ENCODE measurements around the gene AKAP13. TPM values are rescaled to one million over a fixed set of nuclear protein-coding genes. Genes with fewer than 3 reads are reported as not detected.
"Not testable (repeated sequence)": the region's sequence is repeated elsewhere in the genome, so short reads cannot be mapped to it uniquely, and the experiment has no call there.

AKAP13 gene
- total and polyA plus RNA-seq, 7 donors: 18.2 to 126 (median 93.7) TPM

GRCh38 chr15:85477061-85477460 is 96.7 kb downstream of the AKAP13 start:
- Histone ChIP-seq H3K27me3 (ENCODE audit: insufficient read depth in 3 of 3, low read length in 2 of 3) (no peaks in the 10 kb centered on the region), H3K9me3 (no peaks in the 10 kb centered on the region), H3K27ac (no peak overlapping the region), H3K4me3 (no peak overlapping the region), H3K36me3 (ENCODE audit: insufficient read depth in 1 of 2, low read depth in 1 of 2) (no peaks in the 10 kb centered on the region), H3K4me1 (peaks cover 23% of the 10 kb centered on the region)
- intact Hi-C loops (cut with DNase I): no loop called here
- ATAC-seq: no peak
- TF ChIP-seq, protein P1, sequence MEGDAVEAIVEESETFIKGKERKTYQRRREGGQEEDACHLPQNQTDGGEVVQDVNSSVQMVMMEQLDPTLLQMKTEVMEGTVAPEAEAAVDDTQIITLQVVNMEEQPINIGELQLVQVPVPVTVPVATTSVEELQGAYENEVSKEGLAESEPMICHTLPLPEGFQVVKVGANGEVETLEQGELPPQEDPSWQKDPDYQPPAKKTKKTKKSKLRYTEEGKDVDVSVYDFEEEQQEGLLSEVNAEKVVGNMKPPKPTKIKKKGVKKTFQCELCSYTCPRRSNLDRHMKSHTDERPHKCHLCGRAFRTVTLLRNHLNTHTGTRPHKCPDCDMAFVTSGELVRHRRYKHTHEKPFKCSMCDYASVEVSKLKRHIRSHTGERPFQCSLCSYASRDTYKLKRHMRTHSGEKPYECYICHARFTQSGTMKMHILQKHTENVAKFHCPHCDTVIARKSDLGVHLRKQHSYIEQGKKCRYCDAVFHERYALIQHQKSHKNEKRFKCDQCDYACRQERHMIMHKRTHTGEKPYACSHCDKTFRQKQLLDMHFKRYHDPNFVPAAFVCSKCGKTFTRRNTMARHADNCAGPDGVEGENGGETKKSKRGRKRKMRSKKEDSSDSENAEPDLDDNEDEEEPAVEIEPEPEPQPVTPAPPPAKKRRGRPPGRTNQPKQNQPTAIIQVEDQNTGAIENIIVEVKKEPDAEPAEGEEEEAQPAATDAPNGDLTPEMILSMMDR (IDR thresholded peaks at IDR 0.05): no peak
- DNase-seq: no peak
- WGBS, 3 donors: 91 to 95% (median 95%) methylated on average over 2 of the region's 2 CpGs

GRCh38 chr15:85477730-85478129 is 97.3 kb downstream of the AKAP13 start:
- Histone ChIP-seq H3K27me3 (ENCODE audit: insufficient read depth in 3 of 3, low read length in 2 of 3) (no peaks in the 10 kb centered on the region), H3K27ac (no peak overlapping the region), H3K4me3 (no peak overlapping the region), H3K9me3 (no peaks in the 10 kb centered on the region), H3K36me3 (ENCODE audit: insufficient read depth in 1 of 2, low read depth in 1 of 2) (no peaks in the 10 kb centered on the region), H3K4me1 (peaks cover 23% of the 10 kb centered on the region)
- intact Hi-C loops (cut with DNase I): no loop called here
- WGBS, 3 donors: 66 to 76% (median 69%) methylated on average over 4 of the region's 4 CpGs
- no peak for ATAC-seq
- TF ChIP-seq, protein P1 (IDR thresholded peaks at IDR 0.05): no peak
- no peak for DNase-seq

DNA sequence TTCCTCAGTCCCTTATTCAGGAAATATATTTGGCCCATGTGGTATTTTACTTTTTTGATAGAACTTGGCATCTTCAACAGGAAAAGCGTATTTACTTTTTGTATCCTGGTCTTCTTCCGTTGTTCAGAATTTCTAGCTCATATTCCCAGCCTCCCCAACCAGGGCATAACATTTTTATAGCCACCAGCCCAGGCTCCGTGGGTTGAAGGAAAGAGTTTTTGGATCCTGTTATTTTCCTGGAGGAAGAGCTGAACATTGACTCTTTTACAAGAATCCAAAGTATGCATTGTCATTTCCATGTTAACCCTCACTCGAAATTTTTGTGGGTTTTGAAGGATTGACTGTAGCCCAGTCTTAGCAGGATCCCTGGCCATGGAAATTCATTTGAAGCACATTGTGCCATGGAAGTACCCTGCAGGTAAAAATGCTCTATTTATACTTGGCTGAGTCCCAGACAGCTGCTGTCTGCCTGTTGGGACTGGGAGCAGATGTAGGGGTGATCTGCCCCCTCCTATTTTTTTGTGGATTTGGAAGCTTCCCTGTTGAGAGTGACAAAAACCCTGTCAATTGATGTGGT is 98.8 kb downstream of the AKAP13 start:
- Histone ChIP-seq H3K27ac (no peak overlapping the region), H3K4me3 (no peak overlapping the region), H3K27me3 (ENCODE audit: insufficient read depth in 3 of 3, low read length in 2 of 3) (no peaks in the 10 kb centered on the region), H3K9me3 (no peaks in the 10 kb centered on the region), H3K36me3 (ENCODE audit: insufficient read depth in 1 of 2, low read depth in 1 of 2) (no peaks in the 10 kb centered on the region), H3K4me1 (peaks cover 23% of the 10 kb centered on the region)
- DNase-seq: no peak
- intact Hi-C loops (cut with DNase I): no loop called here
- TF ChIP-seq, protein P1 (IDR thresholded peaks at IDR 0.05): no peak
- ATAC-seq: no peak
- 30 to 37% (median 32%) methylated on average over 4 of the region's 4 CpGs for WGBS, 3 donors

- DNase-seq (no peak), ATAC-seq (no peak)
- H3K9me3 ChIP-seq: no peaks in the 10 kb centered on the region
- TF ChIP-seq, protein P1 (IDR thresholded peaks at IDR 0.05): no peak
- intact Hi-C loops (cut with DNase I): loop anchor here in 1 of 2 donors (10.0 kb wide), 1 partner anchor 224 kb away; no protein-coding TSS in a partner anchor
- H3K27ac ChIP-seq: no peak overlapping the region
- H3K36me3 ChIP-seq (ENCODE audit: insufficient read depth in 1 of 2, low read depth in 1 of 2): no peaks in the 10 kb centered on the region
- no peaks in the 10 kb centered on the region for H3K27me3 ChIP-seq (ENCODE audit: insufficient read depth in 3 of 3, low read length in 2 of 3)
- WGBS, 3 donors: 86 to 95% (median 93%) methylated on average over 6 of the region's 6 CpGs
- H3K4me3 ChIP-seq: no peak overlapping the region
- peaks cover 13% of the 10 kb centered on the region for H3K4me1 ChIP-seq
Observed at GRCh38 chr15:85480923-85481322, 100.5 kb downstream of the AKAP13 start.

- intact Hi-C loops (cut with DNase I): loop anchor here in 1 of 2 donors (10.0 kb wide), 1 partner anchor 223 kb away; no protein-coding TSS in a partner anchor
- not testable (repeated sequence) for DNase-seq; ATAC-seq; H3K27ac ChIP-seq; H3K4me3 ChIP-seq; H3K9me3 ChIP-seq; H3K27me3 ChIP-seq (ENCODE audit: insufficient read depth in 3 of 3, low read length in 2 of 3); H3K36me3 ChIP-seq (ENCODE audit: insufficient read depth in 1 of 2, low read depth in 1 of 2)
- H3K4me1 ChIP-seq: peaks cover 13% of the 10 kb centered on the region
Observed at GRCh38 chr15:85481543-85481942, 101.1 kb downstream of the AKAP13 start.
